Hepatocyte (in vitro differentiated cells): ENCODE results near the gene CWC27.

Source experiments
- EZH2 ChIP-seq: fragments of 200-600 bp; sonication (generic); IDR thresholded peaks from 2 replicates; pipeline ENCODE4 v1.6.1; 2016; ENCODE audit warnings: antibody characterized with exemption, mild to moderate bottlenecking, borderline replicate concordance
- EZH2phosphoT487 ChIP-seq: fragments of 200-600 bp; sonication (generic); IDR thresholded peaks from one replicate; pipeline ENCODE4 v1.6.1; 2018; ENCODE audit warnings: antibody characterized with exemption, mild to moderate bottlenecking, low read depth, moderate library complexity; ENCODE audit not compliant: unreplicated experiment, severe bottlenecking
- TF ChIP-seq, protein P1 (sequence below): fragments of 200-600 bp; sonication (generic); IDR thresholded peaks from 2 replicates; pipeline ENCODE4 v1.5.1; 2016; ENCODE audit warnings: antibody characterized with exemption, mild to moderate bottlenecking; ENCODE audit not compliant: poor library complexity

- no peak for TF ChIP-seq EZH2
- TF ChIP-seq, protein P1, sequence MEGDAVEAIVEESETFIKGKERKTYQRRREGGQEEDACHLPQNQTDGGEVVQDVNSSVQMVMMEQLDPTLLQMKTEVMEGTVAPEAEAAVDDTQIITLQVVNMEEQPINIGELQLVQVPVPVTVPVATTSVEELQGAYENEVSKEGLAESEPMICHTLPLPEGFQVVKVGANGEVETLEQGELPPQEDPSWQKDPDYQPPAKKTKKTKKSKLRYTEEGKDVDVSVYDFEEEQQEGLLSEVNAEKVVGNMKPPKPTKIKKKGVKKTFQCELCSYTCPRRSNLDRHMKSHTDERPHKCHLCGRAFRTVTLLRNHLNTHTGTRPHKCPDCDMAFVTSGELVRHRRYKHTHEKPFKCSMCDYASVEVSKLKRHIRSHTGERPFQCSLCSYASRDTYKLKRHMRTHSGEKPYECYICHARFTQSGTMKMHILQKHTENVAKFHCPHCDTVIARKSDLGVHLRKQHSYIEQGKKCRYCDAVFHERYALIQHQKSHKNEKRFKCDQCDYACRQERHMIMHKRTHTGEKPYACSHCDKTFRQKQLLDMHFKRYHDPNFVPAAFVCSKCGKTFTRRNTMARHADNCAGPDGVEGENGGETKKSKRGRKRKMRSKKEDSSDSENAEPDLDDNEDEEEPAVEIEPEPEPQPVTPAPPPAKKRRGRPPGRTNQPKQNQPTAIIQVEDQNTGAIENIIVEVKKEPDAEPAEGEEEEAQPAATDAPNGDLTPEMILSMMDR, result no peak
- TF ChIP-seq EZH2phosphoT487, result no peak
Observed at GRCh38 chr5:64859881-64860280, 91.2 kb downstream of the CWC27 start.
